Activated CD4-positive, alpha-beta T cell treated with anti-CD3 and anti-CD28 coated beads for 24 hours (primary cell): Measurements from ENCODE around the gene NFILZ.
"Not testable (repeated sequence)": the region's sequence is repeated elsewhere in the genome, so short reads cannot be mapped to it uniquely, and the experiment has no call there.

Experiments
- DNase-seq, 2 donors: peaks; one replicate each; pipeline ENCODE4 v3.0.0-alpha.2; 2020; ENCODE audit warnings: low read depth in 2 of 2

Gene NFILZ

GRCh38 chr19:8611391-8611876, 19.0 kb upstream of the NFILZ start:
- DNase-seq = no peak

GRCh38 chr19:8611877-8612806, 18.3 kb upstream of the NFILZ start:
- no peak for DNase-seq

GRCh38 chr19:8612807-8613171, 17.6 kb upstream of the NFILZ start:
- DNase-seq = no peak

- no peak for DNase-seq
Measured at GRCh38 chr19:8614455-8614854, 16.0 kb upstream of the NFILZ start.

GRCh38 chr19:8615024-8615423, 15.4 kb upstream of the NFILZ start:
- no peak for DNase-seq

- DNase-seq = peak; percentile 39 to 56
Measured at GRCh38 chr19:8615813-8616596, 14.4 kb upstream of the NFILZ start.

- no peak for DNase-seq
Measured at GRCh38 chr19:8616861-8617260, 13.6 kb upstream of the NFILZ start.

GRCh38 chr19:8617325-8617724, 13.1 kb upstream of the NFILZ start:
- not testable (repeated sequence) for DNase-seq

GRCh38 chr19:8617984-8618383, 12.4 kb upstream of the NFILZ start:
- DNase-seq = no peak

- no peak for DNase-seq
Measured at GRCh38 chr19:8618751-8619150, 11.7 kb upstream of the NFILZ start.

- DNase-seq = not testable (repeated sequence)
Measured at GRCh38 chr19:8622886-8623285, 7.5 kb upstream of the NFILZ start.

- no peak for DNase-seq
Measured at GRCh38 chr19:8626842-8627241, 3.6 kb upstream of the NFILZ start.

- DNase-seq = no peak
Measured at GRCh38 chr19:8629184-8629583, 1.2 kb upstream of the NFILZ start.

- no peak for DNase-seq
Measured at GRCh38 chr19:8630796-8631424, 477 bp downstream of the NFILZ start.

GRCh38 chr19:8631425-8631819, 989 bp downstream of the NFILZ start:
- no peak for DNase-seq

- no peak for DNase-seq
Measured at GRCh38 chr19:8635422-8635821, 5.0 kb downstream of the NFILZ start.

GRCh38 chr19:8637070-8637469, 6.6 kb downstream of the NFILZ start:
- DNase-seq = not testable (repeated sequence)

GRCh38 chr19:8638078-8638619, 7.7 kb downstream of the NFILZ start:
- DNase-seq = no peak

- DNase-seq = no peak
Measured at GRCh38 chr19:8639821-8640401, 9.5 kb downstream of the NFILZ start.

GRCh38 chr19:8640402-8641004, 10.1 kb downstream of the NFILZ start:
- no peak for DNase-seq

GRCh38 chr19:8641221-8641907, 10.9 kb downstream of the NFILZ start:
- DNase-seq = no peak
